AG04450 (cell line): Measurements from ENCODE around the gene ST6GALNAC2. TPM values are rescaled to one million over a fixed set of nuclear protein-coding genes. Genes with fewer than 3 reads are reported as not detected.

ENCODE experiments used
- CTCF ChIA-PET: fragments of 300-600, 350-600 bp; formaldehyde crosslinking; extraction: SDS; loops from one replicate; lab custom pipeline; 2022; ENCODE audit warnings: antibody characterized with exemption, inconsistent platforms; lab: Charles Lee
- POLR2A ChIA-PET: fragments of 350-600 bp; formaldehyde crosslinking; extraction: SDS; loops from one replicate; lab custom pipeline; 2021; ENCODE audit warnings: antibody characterized with exemption, inconsistent platforms; lab: Yijun Ruan, JAX
- DNase-seq: peaks from one replicate; pipeline ENCODE4 v3.0.0-alpha.2; 2011; ENCODE audit warnings: low read depth, low spot score
- H3K27ac ChIP-seq: one replicate; pipeline ENCODE4 v1.5.1; 2012; ENCODE audit warnings: low read depth, low read length, control low read depth
- H3K27me3 ChIP-seq: one replicate; pipeline ENCODE4 v1.6.0; 2012; ENCODE audit warnings: low read length; ENCODE audit not compliant: control insufficient read depth, insufficient read depth
- H3K4me3 ChIP-seq: 2 replicates; pipeline ENCODE4 v1.5.1; 2011; ENCODE audit warnings: mild to moderate bottlenecking, low read depth, low read length, control low read depth
- H3K9me3 ChIP-seq: 2 replicates; pipeline ENCODE4 v1.5.1; 2012; ENCODE audit warnings: low read length; ENCODE audit not compliant: control insufficient read depth, insufficient read depth
- CTCF ChIP-seq: IDR thresholded peaks from 2 replicates; pipeline ENCODE4 v1.5.1; 2011; ENCODE audit warnings: low read depth, low read length, control low read depth, inconsistent platforms
- polyA minus RNA-seq: library from RNA; depleted of rRNA, polyadenylated mRNA; stranded (reverse); fragments of >200 nt; gene quantifications from 2 replicates; pipeline ENCODE4 v1.2.3, GENCODE V29; 2011; rRNA and poly(A)+ RNA removed
- polyA plus RNA-seq: library from polyadenylated mRNA; depleted of rRNA; stranded (reverse); fragments of >200 nt; gene quantifications from 2 replicates; pipeline ENCODE4 v1.2.3, GENCODE V29; 2011; rRNA removed

The ST6GALNAC2 gene
- 0.17 and 0.36 TPM in 2 replicates for polyA plus RNA-seq
- 0.83 TPM in 1 of 2 replicates, not detected in the other for polyA minus RNA-seq

- ChIA-PET CTCF (interaction anchor here (0.6 to 1.5 kb wide), 5 partner anchors 26 to 89 kb away, joined by 3 to 7 read pairs (median 4); no protein-coding TSS in a partner anchor), POLR2A (interaction anchor here (0.6 kb wide), 1 partner anchor 57 kb away, joined by 3 read pairs; no protein-coding TSS in a partner anchor)
- Histone ChIP-seq H3K27ac (no peak within 1 kb of the TSS), H3K9me3 (peaks cover 2% of the 10 kb centered on the region; the same call in 1 of the 2 replicates), H3K27me3 (peaks cover 34% of the 10 kb centered on the region), H3K4me3 (peak within 1 kb of the TSS; percentile 55)
- TF ChIP-seq CTCF = peak; percentile 25
- no peak for DNase-seq
Observed at GRCh38 chr17:76585649-76586593, at the start of gene ST6GALNAC2. Gene ST6GALNAC2 (minus strand): TSS chr17:76585860. CDS start chr17:76585808, 52 bp downstream.

- DNase-seq = no peak
- no peak overlapping the region for H3K4me3 ChIP-seq
- no peaks in the 10 kb centered on the region for H3K27me3 ChIP-seq
- H3K27ac ChIP-seq = no peak overlapping the region
- ChIA-PET POLR2A (no interaction called here), CTCF (interaction anchor here (1.2 to 4.9 kb wide), 2 partner anchors 11 to 46 kb away, joined by 3 to 38 read pairs; no protein-coding TSS in a partner anchor)
- TF ChIP-seq CTCF = no peak
- no peaks in the 10 kb centered on the region for H3K9me3 ChIP-seq
Observed at GRCh38 chr17:76635039-76635438, 49.4 kb upstream of the ST6GALNAC2 start.

- no peaks in the 10 kb centered on the region for H3K9me3 ChIP-seq
- no peak overlapping the region for H3K27ac ChIP-seq
- no peak for TF ChIP-seq CTCF
- POLR2A ChIA-PET = no interaction called here
- CTCF ChIA-PET = interaction anchor here (4.9 kb wide), 1 partner anchor 10 kb away, joined by 38 read pairs; no protein-coding TSS in a partner anchor
- H3K27me3 ChIP-seq = no peaks in the 10 kb centered on the region
- no peak for DNase-seq
- H3K4me3 ChIP-seq = no peak overlapping the region
Observed at GRCh38 chr17:76633628-76634328, 48.1 kb upstream of the ST6GALNAC2 start.

GRCh38 chr17:76631821-76632565 lies 46.3 kb upstream of the ST6GALNAC2 start:
- CTCF ChIA-PET = interaction anchor here (4.9 kb wide), 1 partner anchor 8 kb away, joined by 38 read pairs; no protein-coding TSS in a partner anchor
- DNase-seq = no peak
- H3K4me3 ChIP-seq = no peak overlapping the region
- H3K27me3 ChIP-seq = no peaks in the 10 kb centered on the region
- TF ChIP-seq CTCF = no peak
- POLR2A ChIA-PET = no interaction called here
- no peaks in the 10 kb centered on the region for H3K9me3 ChIP-seq
- no peak overlapping the region for H3K27ac ChIP-seq
